ENCODE results near the gene ACSL5. TPM values are rescaled to one million over a fixed set of nuclear protein-coding genes. Genes with fewer than 3 reads are reported as not detected.
A peak's percentile ranks its signal among the peaks of the same experiment; 100 is the strongest.

The ACSL5 gene
- total and polyA plus RNA-seq, 10 of the 15 experiments (the other 5 are each of a cell fraction or from before 2014, with no cell fraction given), result 22.3 to 57.0 (median 46.4) TPM

DNA sequence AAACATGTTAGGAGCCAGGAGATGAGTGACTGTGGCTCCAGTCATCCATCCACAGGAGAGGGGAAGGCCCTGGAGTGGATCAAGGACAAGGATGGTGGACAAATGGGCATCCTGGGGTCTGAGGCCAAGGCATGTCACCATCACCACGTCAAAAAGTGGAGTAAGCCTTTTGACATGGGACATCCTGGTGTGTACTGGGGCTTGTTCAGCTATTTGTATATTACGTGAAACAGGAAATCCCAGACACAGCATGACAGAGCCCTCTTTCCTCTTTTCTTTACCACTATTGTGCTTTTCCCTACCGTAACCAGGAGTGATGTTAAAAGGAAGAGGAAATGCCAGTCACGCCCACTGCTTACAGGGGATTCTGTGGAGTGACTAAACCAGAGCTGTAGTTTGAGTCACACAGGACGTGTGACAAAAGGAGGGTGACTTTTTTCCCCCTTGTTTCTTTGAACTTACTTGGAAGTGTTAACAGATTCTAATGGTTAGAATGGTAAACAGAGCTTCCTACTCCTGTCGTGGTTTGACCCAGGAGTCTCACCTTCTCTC lies 15.4 kb downstream of the ACSL5 start (continued):
- TF ChIP-seq SPI1 (IDR thresholded peaks at IDR 0.05; ENCODE audit: borderline replicate concordance, insufficient read depth, low read depth, low read length), result peak; percentile 33; the same call in 1 of the 2 replicates
- TF ChIP-seq ZNF24 (IDR thresholded peaks at IDR 0.05), result no peak
- TF ChIP-seq CHD2 (IDR thresholded peaks at IDR 0.05; ENCODE audit: borderline replicate concordance, low read depth, low read length), result no peak
- TF ChIP-seq IKZF2 (IDR thresholded peaks at IDR 0.05), result peak; percentile 92 to 93
- TF ChIP-seq GABPA (IDR thresholded peaks at IDR 0.05; ENCODE audit: low read depth), result no peak
- TF ChIP-seq NFIC (IDR thresholded peaks at IDR 0.05; ENCODE audit: low read depth, low read length), result peak; percentile 39; the same call in 1 of the 2 replicates
- no peak for TF ChIP-seq ZBED1 (IDR thresholded peaks at IDR 0.05; ENCODE audit: borderline replicate concordance)
- TF ChIP-seq NR2F1 (conservative IDR thresholded peaks at IDR 0.05), result peak; percentile 67
- TF ChIP-seq, protein P1, sequence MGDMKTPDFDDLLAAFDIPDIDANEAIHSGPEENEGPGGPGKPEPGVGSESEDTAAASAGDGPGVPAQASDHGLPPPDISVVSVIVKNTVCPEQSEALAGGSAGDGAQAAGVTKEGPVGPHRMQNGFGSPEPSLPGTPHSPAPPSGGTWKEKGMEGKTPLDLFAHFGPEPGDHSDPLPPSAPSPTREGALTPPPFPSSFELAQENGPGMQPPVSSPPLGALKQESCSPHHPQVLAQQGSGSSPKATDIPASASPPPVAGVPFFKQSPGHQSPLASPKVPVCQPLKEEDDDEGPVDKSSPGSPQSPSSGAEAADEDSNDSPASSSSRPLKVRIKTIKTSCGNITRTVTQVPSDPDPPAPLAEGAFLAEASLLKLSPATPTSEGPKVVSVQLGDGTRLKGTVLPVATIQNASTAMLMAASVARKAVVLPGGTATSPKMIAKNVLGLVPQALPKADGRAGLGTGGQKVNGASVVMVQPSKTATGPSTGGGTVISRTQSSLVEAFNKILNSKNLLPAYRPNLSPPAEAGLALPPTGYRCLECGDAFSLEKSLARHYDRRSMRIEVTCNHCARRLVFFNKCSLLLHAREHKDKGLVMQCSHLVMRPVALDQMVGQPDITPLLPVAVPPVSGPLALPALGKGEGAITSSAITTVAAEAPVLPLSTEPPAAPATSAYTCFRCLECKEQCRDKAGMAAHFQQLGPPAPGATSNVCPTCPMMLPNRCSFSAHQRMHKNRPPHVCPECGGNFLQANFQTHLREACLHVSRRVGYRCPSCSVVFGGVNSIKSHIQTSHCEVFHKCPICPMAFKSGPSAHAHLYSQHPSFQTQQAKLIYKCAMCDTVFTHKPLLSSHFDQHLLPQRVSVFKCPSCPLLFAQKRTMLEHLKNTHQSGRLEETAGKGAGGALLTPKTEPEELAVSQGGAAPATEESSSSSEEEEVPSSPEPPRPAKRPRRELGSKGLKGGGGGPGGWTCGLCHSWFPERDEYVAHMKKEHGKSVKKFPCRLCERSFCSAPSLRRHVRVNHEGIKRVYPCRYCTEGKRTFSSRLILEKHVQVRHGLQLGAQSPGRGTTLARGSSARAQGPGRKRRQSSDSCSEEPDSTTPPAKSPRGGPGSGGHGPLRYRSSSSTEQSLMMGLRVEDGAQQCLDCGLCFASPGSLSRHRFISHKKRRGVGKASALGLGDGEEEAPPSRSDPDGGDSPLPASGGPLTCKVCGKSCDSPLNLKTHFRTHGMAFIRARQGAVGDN (IDR thresholded peaks at IDR 0.05), result no peak
- TF ChIP-seq, protein P2, sequence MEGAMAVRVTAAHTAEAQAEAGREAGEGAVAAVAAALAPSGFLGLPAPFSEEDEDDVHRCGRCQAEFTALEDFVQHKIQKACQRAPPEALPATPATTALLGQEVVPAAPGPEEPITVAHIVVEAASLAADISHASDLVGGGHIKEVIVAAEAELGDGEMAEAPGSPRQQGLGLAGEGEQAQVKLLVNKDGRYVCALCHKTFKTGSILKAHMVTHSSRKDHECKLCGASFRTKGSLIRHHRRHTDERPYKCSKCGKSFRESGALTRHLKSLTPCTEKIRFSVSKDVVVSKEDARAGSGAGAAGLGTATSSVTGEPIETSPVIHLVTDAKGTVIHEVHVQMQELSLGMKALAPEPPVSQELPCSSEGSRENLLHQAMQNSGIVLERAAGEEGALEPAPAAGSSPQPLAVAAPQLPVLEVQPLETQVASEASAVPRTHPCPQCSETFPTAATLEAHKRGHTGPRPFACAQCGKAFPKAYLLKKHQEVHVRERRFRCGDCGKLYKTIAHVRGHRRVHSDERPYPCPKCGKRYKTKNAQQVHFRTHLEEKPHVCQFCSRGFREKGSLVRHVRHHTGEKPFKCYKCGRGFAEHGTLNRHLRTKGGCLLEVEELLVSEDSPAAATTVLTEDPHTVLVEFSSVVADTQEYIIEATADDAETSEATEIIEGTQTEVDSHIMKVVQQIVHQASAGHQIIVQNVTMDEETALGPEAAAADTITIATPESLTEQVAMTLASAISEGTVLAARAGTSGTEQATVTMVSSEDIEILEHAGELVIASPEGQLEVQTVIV (IDR thresholded peaks at IDR 0.05; ENCODE audit: borderline replicate concordance, partially characterized antibody), result no peak
- TF ChIP-seq BHLHE40 (IDR thresholded peaks at IDR 0.05; ENCODE audit: borderline replicate concordance in 1 of 2, low read depth in 2 of 2, low read length in 1 of 2), result peak in 1 of 2 experiments; percentile 56; a peak in 1 of 4 replicates
- no peak for TF ChIP-seq ASH2L (IDR thresholded peaks at IDR 0.05; ENCODE audit: borderline replicate concordance, low read depth)
- TF ChIP-seq SMAD5 (IDR thresholded peaks at IDR 0.05; ENCODE audit: low read depth), result no peak
- TF ChIP-seq, protein P3, sequence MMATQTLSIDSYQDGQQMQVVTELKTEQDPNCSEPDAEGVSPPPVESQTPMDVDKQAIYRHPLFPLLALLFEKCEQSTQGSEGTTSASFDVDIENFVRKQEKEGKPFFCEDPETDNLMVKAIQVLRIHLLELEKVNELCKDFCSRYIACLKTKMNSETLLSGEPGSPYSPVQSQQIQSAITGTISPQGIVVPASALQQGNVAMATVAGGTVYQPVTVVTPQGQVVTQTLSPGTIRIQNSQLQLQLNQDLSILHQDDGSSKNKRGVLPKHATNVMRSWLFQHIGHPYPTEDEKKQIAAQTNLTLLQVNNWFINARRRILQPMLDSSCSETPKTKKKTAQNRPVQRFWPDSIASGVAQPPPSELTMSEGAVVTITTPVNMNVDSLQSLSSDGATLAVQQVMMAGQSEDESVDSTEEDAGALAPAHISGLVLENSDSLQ (IDR thresholded peaks at IDR 0.05), result peak; percentile 64
- TF ChIP-seq DPF2 (IDR thresholded peaks at IDR 0.05), result peak; percentile 28; the same call in 1 of the 2 replicates
- TF ChIP-seq ZBTB40 (IDR thresholded peaks at IDR 0.05; ENCODE audit: borderline replicate concordance), result no peak
- 0 out of 3 replicates have a peak, but pooled peaks of 1 of the 2 experiments have one; percentile 21 for TF ChIP-seq EGR1 (IDR thresholded peaks at IDR 0.05; ENCODE audit: borderline replicate concordance in 1 of 2, low read depth in 2 of 2, low read length in 2 of 2)
- TF ChIP-seq EED (IDR thresholded peaks at IDR 0.05; ENCODE audit: low read depth), result peak; percentile 86; the same call in 1 of the 2 replicates

Measured in GM12878 (cell line).